ENCODE results near the gene ZNF446.

DNA sequence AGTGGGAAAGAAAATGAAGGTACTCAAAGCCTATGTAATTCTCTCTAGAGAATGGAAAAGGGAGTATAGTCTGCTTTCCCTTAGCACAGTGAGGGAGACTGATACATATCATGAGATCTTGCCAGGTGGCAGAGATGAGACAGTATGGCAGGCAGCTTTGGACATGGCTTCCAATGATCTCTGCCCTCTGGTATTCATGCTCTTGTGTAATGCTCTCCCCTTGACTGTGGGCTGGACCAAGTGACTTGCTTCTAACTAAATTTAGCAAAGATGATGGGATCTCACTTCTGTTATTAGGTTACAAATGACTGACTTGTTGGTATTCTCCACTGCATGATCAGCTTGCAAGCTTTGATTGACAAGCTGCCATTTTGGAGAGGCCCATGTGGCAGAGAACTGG is 46.4 kb upstream of the ZNF446 start:
- TF ChIP-seq CTCF (IDR thresholded peaks at IDR 0.05 in 2 of 3, conservative IDR thresholded peaks at IDR 0.05 in 1 of 3; ENCODE audit: insufficient read depth in 2 of 3, low read depth in 1 of 3, low read length in 3 of 3) (no peak), SRSF1 (IDR thresholded peaks at IDR 0.05; ENCODE audit: low read depth, low read length) (no peak), RAD21 (CRISPR knock-in tag; conservative IDR thresholded peaks at IDR 0.05 in 1 of 2, IDR thresholded peaks at IDR 0.05 in 1 of 2) (no peak), SMC3 (conservative IDR thresholded peaks at IDR 0.05; ENCODE audit: insufficient read depth, low read depth, low read length) (no peak), SRF (CRISPR knock-in tag; IDR thresholded peaks at IDR 0.05) (no peak), CHD2 (IDR thresholded peaks at IDR 0.05; ENCODE audit: low read depth, low read length) (no peak), EZH2 (IDR thresholded peaks at IDR 0.05; ENCODE audit: borderline replicate concordance, low read depth, low read length) (no peak)
